ENCODE measurements around the gene ESRRA. TPM values are rescaled to one million over a fixed set of nuclear protein-coding genes. Genes with fewer than 3 reads are reported as not detected.
A peak's percentile ranks its signal among the peaks of the same experiment; 100 is the strongest.

The ESRRA gene
- 10 to 100 TPM; 28.5 to 82.6 (median 47.7) TPM for total RNA-seq
- long read RNA-seq, partial matches to known transcripts: 1 of 3 reads
- long read RNA-seq, other reads (novel, unspliced or antisense): 0 of 3 reads

DNA sequence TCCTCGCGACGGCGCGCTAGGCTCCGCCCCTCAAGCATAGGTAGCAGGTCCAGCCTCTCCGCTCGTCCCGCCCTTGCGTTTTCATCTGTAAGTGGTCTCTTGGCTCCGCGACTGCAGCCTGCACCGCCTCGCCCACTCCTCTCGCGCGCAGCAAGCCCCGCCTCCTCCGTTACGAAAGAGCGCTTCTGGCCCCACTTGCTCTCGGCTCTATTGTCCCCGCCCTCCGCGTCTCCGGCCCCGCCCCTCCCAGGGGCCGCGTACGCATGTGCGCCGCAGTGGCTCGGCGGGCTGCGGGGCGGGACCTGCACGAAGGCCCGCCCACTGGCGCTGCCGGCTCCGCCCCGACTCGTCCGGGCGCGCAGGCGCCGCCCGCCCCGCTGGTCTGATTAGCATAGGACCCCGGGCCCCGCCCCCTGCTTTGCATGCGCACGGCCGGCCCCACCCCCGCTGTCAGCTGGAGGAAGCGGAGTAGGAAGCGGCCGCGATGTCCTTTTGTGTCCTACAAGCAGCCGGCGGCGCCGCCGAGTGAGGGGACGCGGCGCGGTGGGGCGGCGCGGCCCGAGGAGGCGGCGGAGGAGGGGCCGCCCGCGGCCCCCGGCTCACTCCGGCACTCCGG is at the start of gene ESRRA:
Gene ESRRA, plus strand, starts transcription at position 450 of the 616 bp plus-strand sequence. CDS start 1,656 bp downstream, outside the sequence.
- H3K9me3 ChIP-seq: no peaks in the 10 kb centered on the region
- ATAC-seq (peak; percentile 73 to 88 (median 78)), DNase-seq (peak; percentile 100)
- peaks cover 0 to 3% of the 10 kb centered on the region in 2 donors for H3K27me3 ChIP-seq
- intact Hi-C loops (cut with DNase I): no loop called here
- H3K36me3 ChIP-seq: no peaks in the 10 kb centered on the region
- H3K4me1 ChIP-seq: peaks cover 0 to 38% (median 10%) of the 10 kb centered on the region in 4 donors
- 0% methylated on average over 28 of the region's 81 CpGs for whole genome bisulfite sequencing (ENCODE audit: insufficient coverage, low coverage, low lambda C conversion rate, missing lambda C conversion rate)
- H3K27ac ChIP-seq: peak within 1 kb of the TSS; percentile 88 to 99 (median 97)
- peak within 1 kb of the TSS; percentile 77 to 81 (median 77) for H3K4me3 ChIP-seq
- TF ChIP-seq, protein P1, sequence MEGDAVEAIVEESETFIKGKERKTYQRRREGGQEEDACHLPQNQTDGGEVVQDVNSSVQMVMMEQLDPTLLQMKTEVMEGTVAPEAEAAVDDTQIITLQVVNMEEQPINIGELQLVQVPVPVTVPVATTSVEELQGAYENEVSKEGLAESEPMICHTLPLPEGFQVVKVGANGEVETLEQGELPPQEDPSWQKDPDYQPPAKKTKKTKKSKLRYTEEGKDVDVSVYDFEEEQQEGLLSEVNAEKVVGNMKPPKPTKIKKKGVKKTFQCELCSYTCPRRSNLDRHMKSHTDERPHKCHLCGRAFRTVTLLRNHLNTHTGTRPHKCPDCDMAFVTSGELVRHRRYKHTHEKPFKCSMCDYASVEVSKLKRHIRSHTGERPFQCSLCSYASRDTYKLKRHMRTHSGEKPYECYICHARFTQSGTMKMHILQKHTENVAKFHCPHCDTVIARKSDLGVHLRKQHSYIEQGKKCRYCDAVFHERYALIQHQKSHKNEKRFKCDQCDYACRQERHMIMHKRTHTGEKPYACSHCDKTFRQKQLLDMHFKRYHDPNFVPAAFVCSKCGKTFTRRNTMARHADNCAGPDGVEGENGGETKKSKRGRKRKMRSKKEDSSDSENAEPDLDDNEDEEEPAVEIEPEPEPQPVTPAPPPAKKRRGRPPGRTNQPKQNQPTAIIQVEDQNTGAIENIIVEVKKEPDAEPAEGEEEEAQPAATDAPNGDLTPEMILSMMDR (IDR thresholded peaks at IDR 0.05): no peak
- TF ChIP-seq POLR2A (IDR thresholded peaks at IDR 0.05): peak; percentile 82

DNA sequence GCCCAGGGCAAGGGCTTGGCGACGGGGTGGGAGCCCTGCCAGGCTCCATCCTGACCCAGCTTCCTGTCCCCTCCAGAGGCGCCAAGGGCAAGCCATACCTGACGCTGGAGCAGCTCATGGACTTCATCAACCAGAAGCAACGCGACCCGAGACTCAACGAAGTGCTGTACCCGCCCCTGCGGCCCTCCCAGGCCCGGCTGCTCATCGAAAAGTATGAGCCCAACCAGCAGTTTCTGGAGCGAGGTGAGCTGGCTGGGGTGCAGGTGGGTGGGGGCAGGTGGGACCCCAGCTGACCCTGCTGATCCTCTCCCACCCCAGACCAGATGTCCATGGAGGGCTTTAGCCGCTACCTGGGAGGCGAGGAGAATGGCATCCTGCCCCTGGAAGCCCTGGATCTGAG is 49.0 kb upstream of the ESRRA start:
- no peak overlapping the region for H3K27ac ChIP-seq
- no peaks in the 10 kb centered on the region for H3K9me3 ChIP-seq
- peaks cover 0 to 5% (median 0%) of the 10 kb centered on the region in 4 donors for H3K36me3 ChIP-seq
- intact Hi-C loops (cut with DNase I): no loop called here
- DNase-seq (no peak), ATAC-seq (no peak)
- H3K27me3 ChIP-seq: no peaks in the 10 kb centered on the region
- WGBS (ENCODE audit: insufficient coverage, low coverage, low lambda C conversion rate, missing lambda C conversion rate): no CpG with 5 or more reads among the region's 15 CpGs
- no peak overlapping the region for H3K4me3 ChIP-seq
- no peak for TF ChIP-seq POLR2A (IDR thresholded peaks at IDR 0.05)
- TF ChIP-seq, protein P1 (IDR thresholded peaks at IDR 0.05): no peak
- H3K4me1 ChIP-seq: peaks cover 0 to 4% (median 0%) of the 10 kb centered on the region in 4 donors

DNA sequence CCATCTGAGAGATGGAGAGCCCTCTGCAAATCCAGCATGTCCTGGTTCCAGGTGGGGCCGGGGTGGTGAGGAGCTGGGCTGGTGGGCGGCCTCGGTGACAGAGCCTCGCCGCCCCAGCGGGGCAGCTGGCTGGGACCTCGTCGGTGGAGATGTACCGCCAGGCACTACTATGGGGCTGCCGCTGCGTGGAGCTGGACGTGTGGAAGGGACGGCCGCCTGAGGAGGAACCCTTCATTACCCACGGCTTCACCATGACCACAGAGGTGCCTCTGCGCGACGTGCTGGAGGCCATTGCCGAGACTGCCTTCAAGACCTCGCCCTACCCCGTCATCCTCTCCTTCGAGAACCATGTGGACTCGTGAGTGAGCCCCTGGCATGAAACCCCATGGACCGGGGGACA is 47.0 kb upstream of the ESRRA start:
- Histone ChIP-seq H3K9me3 (no peaks in the 10 kb centered on the region), H3K36me3 (peaks cover 0 to 5% (median 0%) of the 10 kb centered on the region in 4 donors), H3K4me1 (no peaks in the 10 kb centered on the region), H3K4me3 (no peak overlapping the region), H3K27ac (no peak overlapping the region), H3K27me3 (no peaks in the 10 kb centered on the region)
- TF ChIP-seq, protein P1 (IDR thresholded peaks at IDR 0.05): no peak
- no peak for TF ChIP-seq POLR2A (IDR thresholded peaks at IDR 0.05)
- ATAC-seq: no peak
- WGBS (ENCODE audit: insufficient coverage, low coverage, low lambda C conversion rate, missing lambda C conversion rate): no CpG with 5 or more reads among the region's 24 CpGs
- no peak for DNase-seq
- intact Hi-C loops (cut with DNase I): no loop called here

DNA sequence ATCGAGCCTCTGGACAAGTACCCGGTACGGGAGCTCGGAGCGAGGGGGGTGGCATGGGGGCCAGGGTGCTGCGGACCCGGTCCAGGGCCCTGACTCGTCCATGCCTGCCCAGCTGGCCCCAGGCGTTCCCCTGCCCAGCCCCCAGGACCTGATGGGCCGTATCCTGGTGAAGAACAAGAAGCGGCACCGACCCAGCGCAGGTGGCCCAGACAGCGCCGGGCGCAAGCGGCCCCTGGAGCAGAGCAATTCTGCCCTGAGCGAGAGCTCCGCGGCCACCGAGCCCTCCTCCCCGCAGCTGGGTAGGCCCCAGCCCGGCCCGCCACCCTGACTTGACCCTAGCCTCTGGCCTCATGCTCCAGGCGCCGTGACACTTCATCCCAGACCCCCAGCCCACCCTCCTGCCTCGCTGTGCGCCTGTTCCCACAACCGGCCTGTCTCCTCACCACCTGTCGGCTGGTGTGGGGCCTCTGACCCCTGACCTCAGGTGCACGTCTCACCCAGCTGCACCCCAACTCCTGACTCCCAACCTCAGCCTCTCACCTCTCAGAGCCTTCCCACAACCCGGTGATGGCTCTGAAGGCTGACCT is 46.3 kb upstream of the ESRRA start:
- no peak overlapping the region for H3K4me3 ChIP-seq
- DNase-seq (no peak), ATAC-seq (no peak)
- H3K4me1 ChIP-seq: no peaks in the 10 kb centered on the region
- H3K27ac ChIP-seq: no peak overlapping the region
- H3K27me3 ChIP-seq: no peaks in the 10 kb centered on the region
- peaks cover 0 to 5% (median 0%) of the 10 kb centered on the region in 4 donors for H3K36me3 ChIP-seq
- TF ChIP-seq, protein P1 (IDR thresholded peaks at IDR 0.05): no peak
- no peak for TF ChIP-seq POLR2A (IDR thresholded peaks at IDR 0.05)
- no peaks in the 10 kb centered on the region for H3K9me3 ChIP-seq
- WGBS (ENCODE audit: insufficient coverage, low coverage, low lambda C conversion rate, missing lambda C conversion rate): 86% methylated on average over 8 of the region's 32 CpGs
- intact Hi-C loops (cut with DNase I): no loop called here
